Myocyte (in vitro differentiated cells): Measurements from ENCODE around the gene ZFAND6. TPM values are rescaled to one million over a fixed set of nuclear protein-coding genes. Genes with fewer than 3 reads are reported as not detected.
"Not testable (repeated sequence)": the region's sequence is repeated elsewhere in the genome, so short reads cannot be mapped to it uniquely, and the experiment has no call there.

Source experiments
- DNase-seq: peaks from one replicate; pipeline ENCODE4 v3.0.0-alpha.2; 2012; ENCODE audit warnings: low read depth
- total RNA-seq: library from RNA; depleted of rRNA; stranded (reverse); fragments of >200 nt; gene quantifications from 2 replicates; pipeline ENCODE4 v1.2.3, GENCODE V29; 2014

ZFAND6 gene
- total RNA-seq, 1 donor from 2014 or later: 264 TPM

DNA sequence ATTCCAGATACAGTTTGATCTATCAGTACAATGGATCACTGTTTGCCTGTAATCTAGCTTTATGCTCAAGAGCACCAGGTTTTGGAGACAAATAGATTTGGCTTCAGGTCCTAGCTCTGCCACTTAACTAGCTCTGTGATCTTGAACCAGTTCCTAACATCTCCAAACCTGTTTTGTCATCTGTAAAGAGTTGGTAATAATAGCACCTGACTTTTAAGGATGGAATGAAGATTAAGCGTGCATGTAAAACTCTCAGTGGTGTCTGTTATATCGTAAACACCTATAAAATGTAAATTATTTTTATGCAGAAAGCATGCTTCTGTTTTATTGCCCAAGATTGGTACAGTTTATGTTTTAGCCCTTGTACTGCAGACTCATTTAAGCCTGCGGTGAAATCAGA, 36.5 kb downstream of the ZFAND6 start:
- DNase-seq: no peak

DNA sequence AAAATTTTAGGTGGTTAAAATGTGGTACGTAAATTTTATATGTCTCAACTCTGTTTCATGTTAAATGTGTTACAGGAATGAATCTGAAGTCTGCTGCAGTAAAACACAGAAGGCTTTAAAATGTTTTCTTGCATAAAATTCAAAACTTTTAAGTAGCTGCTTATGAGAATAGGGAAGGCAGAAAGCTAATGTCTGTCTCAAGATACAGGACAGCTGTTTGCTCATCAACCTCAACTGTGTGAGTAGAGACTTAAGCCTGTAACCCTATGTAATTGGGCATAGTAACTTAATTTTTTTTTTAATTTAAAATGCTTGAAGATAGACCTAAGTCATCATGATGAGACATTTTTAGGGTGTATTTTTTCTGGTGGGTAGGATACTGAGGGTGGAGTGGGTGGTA, 38.9 kb downstream of the ZFAND6 start:
- no peak for DNase-seq

- DNase-seq: no peak
Measured at GRCh38 chr15:80099241-80099640, 39.8 kb downstream of the ZFAND6 start.

- not testable (repeated sequence) for DNase-seq
Measured at GRCh38 chr15:80099662-80100061, 40.2 kb downstream of the ZFAND6 start.

- no peak for DNase-seq
Measured at GRCh38 chr15:80100247-80100646, 40.8 kb downstream of the ZFAND6 start.

- no peak for DNase-seq
Measured at GRCh38 chr15:80105193-80105592, 45.7 kb downstream of the ZFAND6 start.

- DNase-seq: no peak
Measured at GRCh38 chr15:80105595-80105994, 46.1 kb downstream of the ZFAND6 start.

GRCh38 chr15:80106051-80106450, 46.6 kb downstream of the ZFAND6 start:
- DNase-seq: no peak

- no peak for DNase-seq
Measured at GRCh38 chr15:80107204-80107603, 47.7 kb downstream of the ZFAND6 start.

GRCh38 chr15:80107774-80108173, 48.3 kb downstream of the ZFAND6 start:
- no peak for DNase-seq

DNA sequence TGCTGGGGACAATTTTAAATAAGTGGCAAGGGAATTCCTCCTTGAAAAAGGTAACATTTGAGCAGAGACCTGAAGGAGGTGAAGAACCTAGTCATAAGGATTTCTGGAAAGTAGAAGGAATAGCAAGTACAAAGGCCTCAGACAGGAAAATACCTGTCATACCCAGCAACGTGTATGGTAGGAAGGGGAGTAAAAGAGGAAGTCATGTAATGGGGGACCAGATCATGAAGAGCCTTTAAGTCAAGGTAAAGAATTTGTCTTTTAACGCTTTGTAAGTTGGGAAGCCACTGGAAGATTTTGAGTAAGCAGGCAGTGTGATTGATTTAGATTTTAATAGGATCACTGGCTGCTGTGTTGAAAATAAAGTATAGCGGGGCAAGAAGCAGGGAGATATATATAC, 49.9 kb downstream of the ZFAND6 start:
- no peak for DNase-seq

- no peak for DNase-seq
Measured at GRCh38 chr15:80110920-80111319, 51.4 kb downstream of the ZFAND6 start.

DNA sequence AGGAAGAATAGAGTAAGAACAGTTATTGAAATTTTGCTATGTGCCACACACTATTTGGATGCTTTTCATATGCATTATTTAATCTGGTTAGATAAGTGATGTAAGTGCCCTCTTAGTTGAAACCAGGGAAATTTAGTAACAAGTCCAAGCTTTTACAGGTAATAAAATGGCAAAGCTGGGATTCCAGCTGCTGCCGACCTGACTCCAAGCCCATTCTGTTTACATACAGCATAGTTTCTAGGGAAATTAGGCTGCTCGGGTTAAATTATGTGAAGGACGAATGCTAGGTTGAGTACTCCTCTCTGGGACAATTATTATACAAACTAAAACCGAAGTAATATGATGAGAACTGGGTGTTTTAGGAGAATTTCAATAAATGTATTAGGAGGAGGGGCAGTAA, 54.6 kb downstream of the ZFAND6 start:
- DNase-seq: no peak

DNA sequence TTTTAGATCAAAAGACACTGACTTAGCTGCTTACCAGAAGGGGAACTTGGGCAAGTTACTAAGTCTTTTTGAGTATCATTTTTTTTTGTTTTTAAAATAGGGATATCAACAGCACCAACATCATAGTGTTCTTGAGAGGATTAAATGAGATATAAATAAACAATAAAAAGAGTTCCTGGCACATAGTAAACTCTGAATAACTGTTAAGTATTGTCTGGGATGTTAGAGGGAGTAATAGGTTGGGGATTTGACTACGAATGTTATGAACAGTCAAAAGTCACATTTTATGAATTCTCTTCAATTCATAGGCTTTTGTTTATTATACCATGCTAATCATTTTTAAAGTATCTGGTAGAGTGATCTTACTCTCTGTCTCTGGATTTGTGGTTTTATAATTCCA, 55.5 kb downstream of the ZFAND6 start:
- DNase-seq: no peak

GRCh38 chr15:80118956-80119355, 59.5 kb downstream of the ZFAND6 start:
- DNase-seq: no peak

GRCh38 chr15:80120636-80121035, 61.2 kb downstream of the ZFAND6 start:
- DNase-seq: no peak

- no peak for DNase-seq
Measured at GRCh38 chr15:80121546-80121945, 62.1 kb downstream of the ZFAND6 start.

DNA sequence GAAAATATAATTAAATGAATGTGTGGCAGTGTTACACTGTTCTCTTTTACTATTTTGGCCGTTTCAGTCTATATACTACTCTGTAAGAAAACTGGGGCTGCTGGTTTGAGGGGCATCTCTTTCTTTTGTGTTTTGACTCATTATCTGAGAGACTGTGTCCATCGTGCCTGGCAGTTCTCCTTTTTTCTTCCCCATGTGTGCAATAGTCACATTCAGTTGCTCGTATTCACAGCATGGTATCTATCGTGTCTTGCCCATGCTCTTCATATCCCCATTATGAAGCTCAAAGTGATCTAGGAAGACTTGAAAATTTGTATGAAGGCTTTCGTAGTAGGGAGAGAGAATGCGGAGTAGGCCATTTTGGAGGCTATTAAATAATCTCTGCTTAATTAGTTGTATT, 63.6 kb downstream of the ZFAND6 start:
- DNase-seq: no peak

- not testable (repeated sequence) for DNase-seq
Measured at GRCh38 chr15:80127253-80127652, 67.8 kb downstream of the ZFAND6 start.

DNA sequence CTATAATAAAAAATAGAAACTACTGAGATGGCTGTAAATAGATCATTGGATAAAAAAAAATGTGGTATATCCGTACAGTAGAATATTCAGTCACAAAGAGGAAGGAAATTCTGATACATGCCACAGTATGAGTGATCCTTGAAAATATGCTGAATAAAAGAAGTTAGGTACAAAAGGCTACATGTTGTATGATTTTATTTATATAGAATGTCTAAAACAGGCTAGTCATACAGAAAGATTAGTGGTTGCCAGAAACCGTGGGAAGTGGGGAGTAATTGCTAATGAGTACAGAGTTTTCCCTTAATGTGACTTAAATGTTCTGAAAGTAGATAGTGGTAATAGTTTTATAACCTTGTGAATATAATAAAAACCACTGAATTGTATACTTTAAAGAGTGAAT, 68.4 kb downstream of the ZFAND6 start:
- no peak for DNase-seq

- DNase-seq: no peak
Measured at GRCh38 chr15:80132382-80132781, 72.9 kb downstream of the ZFAND6 start.

GRCh38 chr15:80136854-80137253, 77.4 kb downstream of the ZFAND6 start:
- no peak for DNase-seq

GRCh38 chr15:80138961-80139360, 79.5 kb downstream of the ZFAND6 start:
- no peak for DNase-seq

DNA sequence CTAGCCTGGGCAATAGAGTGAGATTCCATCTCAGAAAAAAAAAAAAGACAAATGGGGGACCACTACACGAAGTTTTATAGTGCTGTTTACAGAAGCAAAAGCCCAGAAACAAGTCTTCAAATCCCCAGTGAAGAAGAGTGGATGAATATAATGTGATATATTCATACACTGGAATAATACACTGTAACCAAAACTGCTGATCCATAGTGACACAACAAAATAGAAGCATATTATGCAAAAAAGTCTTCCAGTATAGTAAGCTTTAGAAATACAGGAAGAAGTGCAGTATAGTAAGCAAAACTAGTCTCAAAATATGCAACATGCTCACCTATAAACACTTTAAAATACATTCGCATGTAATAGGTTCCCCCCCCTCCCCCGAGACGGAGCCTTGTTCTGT, 81.4 kb downstream of the ZFAND6 start:
- DNase-seq: no peak
